Measurements from ENCODE around the gene P2RX3.

Gene P2RX3

DNA sequence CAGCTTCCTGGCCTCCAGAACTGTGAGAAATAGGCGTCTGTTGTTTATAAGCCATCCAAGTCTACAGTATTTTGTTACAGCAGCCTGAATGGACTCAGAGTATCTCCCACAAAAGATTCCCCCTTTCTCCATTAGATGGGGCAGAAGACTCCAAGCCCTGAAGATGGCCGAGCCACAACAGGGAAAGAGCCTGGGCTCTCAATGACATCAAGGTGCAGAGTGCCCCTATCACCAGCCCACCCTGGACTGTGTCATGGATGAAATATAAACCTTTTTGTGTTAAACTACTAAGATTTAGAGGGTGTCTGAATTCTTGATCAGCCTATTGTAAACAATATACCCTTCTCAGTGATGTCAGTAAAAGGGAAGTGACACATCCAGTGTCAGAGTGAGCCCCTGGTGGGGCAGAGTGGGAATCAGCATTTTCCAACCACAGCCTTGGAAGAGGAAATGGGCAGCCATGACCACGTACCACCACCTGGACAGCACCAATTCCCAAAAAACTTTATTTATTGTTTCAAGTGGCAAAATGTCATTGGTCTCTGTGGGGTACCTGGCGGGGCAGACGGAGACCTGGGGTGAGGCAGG lies 38.9 kb upstream of the P2RX3 start:
- no peak for DNase-seq (ENCODE audit: low read depth)
- TF ChIP-seq, protein P1, sequence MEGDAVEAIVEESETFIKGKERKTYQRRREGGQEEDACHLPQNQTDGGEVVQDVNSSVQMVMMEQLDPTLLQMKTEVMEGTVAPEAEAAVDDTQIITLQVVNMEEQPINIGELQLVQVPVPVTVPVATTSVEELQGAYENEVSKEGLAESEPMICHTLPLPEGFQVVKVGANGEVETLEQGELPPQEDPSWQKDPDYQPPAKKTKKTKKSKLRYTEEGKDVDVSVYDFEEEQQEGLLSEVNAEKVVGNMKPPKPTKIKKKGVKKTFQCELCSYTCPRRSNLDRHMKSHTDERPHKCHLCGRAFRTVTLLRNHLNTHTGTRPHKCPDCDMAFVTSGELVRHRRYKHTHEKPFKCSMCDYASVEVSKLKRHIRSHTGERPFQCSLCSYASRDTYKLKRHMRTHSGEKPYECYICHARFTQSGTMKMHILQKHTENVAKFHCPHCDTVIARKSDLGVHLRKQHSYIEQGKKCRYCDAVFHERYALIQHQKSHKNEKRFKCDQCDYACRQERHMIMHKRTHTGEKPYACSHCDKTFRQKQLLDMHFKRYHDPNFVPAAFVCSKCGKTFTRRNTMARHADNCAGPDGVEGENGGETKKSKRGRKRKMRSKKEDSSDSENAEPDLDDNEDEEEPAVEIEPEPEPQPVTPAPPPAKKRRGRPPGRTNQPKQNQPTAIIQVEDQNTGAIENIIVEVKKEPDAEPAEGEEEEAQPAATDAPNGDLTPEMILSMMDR (IDR thresholded peaks at IDR 0.05; ENCODE audit: control insufficient read depth, insufficient read depth, low read depth, low read length, missing control alignments), result no peak
- H3K4me3 ChIP-seq (ENCODE audit: control insufficient read depth, low read depth, low read length), result no peak overlapping the region

DNA sequence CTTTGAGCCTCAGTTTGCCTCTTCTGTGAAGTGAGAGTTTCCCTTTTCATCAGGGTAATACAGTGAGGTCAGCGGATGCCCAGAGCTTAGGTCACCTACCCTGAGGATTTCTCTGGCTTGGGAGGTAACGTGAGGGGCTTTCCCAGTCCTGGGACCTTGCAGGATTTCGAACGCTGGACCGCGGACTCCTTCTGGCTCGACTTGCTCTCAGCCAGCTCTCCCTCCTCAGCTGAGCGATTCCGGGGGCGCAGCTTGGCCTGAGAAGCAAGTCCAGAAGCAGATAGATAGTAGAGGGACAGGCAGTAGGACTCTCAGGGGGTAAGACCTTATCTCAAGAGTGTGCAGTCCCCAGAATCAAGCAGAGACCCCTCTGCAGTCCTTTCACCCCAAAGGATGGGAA lies 37.4 kb upstream of the P2RX3 start:
- H3K4me3 ChIP-seq (ENCODE audit: control insufficient read depth, low read depth, low read length), result no peak overlapping the region
- TF ChIP-seq, protein P1 (IDR thresholded peaks at IDR 0.05; ENCODE audit: control insufficient read depth, insufficient read depth, low read depth, low read length, missing control alignments), result no peak
- no peak for DNase-seq (ENCODE audit: low read depth)

DNA sequence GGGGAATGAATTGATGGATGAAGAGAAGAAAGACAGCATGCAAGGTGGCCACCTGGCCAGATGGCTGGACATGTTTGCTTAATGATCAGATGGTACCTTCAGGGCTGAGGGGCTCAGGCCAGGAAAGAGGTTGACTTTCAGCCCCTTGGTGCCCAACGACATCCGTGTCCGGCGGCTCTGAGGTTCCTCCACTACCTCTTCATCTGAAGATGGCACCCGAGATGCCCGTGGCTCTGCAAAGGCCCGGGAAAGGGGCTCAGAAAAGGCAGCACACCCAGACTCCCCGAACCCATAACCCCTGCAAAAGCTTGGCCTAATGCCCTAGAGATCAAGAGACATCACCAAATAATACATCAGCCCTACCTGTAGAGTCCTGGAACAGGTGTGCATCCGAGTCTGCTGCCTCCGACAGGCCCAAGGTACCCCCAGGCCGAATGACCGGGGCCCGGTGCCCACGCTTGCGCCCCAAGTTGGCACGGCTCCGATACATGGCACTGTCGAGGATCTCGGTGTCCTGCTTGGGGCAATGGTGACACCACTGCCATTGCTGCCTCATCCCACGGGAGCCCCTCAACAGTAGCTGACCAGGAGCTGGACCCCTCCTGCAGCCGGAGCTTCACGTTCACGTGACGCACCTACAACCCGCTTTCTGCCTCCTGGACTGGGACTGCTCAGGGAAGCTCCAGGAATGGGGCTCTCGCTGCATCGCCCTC lies 36.3 kb upstream of the P2RX3 start:
- DNase-seq (ENCODE audit: low read depth), result no peak
- no peak overlapping the region for H3K4me3 ChIP-seq (ENCODE audit: control insufficient read depth, low read depth, low read length)
- TF ChIP-seq, protein P1 (IDR thresholded peaks at IDR 0.05; ENCODE audit: control insufficient read depth, insufficient read depth, low read depth, low read length, missing control alignments), result no peak

DNA sequence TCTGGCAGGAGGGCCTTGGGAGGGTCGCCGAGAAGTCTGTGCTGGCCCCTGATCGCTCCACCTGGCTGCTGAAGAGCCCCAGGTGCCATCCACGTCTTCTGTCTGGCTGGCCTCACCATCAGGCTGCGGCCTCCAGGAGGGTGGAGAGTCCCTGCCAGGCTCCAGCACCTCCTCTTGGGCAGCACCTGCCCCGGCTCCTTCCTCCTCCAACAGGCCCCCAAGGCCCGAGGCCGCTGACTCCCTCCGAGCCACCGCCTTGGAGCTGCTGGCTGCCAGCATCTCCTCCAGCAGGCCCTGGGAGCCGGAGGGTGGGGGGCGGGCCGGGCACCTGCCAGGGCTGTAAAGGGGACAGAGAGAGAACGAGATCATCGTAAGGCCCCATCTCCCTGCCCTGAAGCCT lies 35.7 kb upstream of the P2RX3 start:
- TF ChIP-seq, protein P1 (IDR thresholded peaks at IDR 0.05; ENCODE audit: control insufficient read depth, insufficient read depth, low read depth, low read length, missing control alignments), result no peak
- DNase-seq (ENCODE audit: low read depth), result no peak
- no peak overlapping the region for H3K4me3 ChIP-seq (ENCODE audit: control insufficient read depth, low read depth, low read length)

DNA sequence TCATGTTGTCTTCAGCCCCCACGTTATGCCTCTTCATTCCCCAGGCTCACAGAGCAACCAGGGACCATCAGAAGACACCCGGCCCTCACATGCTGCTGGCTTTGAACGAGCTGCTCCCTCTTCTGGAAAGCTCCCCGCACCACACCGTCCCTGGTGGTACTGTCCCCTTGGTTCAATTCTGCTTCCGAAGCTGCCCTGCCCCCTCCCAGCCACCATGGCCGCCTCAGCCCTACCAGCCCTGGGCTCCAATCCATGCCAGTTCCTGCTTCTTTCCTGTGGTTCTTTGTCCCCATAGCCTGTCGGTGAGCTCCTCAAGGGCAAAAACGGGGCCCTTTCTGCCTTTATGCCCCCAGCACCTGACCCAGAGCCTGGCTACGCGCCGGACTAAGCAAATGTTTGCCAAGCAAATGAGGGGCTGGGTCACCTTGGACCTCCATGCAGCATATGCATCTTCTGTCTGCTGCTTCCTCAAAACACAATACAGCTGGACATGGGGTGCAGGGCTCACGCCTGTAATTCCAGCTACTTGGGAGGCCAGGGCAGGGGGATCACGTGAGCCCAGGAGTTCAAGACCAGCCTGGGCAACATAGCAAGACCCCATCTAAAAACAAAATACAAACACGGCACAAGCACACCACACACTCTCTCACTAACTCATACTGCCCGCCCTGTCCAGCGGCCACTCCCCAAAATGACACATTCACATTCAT lies 34.7 kb upstream of the P2RX3 start:
- H3K4me3 ChIP-seq (ENCODE audit: control insufficient read depth, low read depth, low read length), result no peak overlapping the region
- TF ChIP-seq, protein P1 (IDR thresholded peaks at IDR 0.05; ENCODE audit: control insufficient read depth, insufficient read depth, low read depth, low read length, missing control alignments), result no peak
- no peak for DNase-seq (ENCODE audit: low read depth)

DNA sequence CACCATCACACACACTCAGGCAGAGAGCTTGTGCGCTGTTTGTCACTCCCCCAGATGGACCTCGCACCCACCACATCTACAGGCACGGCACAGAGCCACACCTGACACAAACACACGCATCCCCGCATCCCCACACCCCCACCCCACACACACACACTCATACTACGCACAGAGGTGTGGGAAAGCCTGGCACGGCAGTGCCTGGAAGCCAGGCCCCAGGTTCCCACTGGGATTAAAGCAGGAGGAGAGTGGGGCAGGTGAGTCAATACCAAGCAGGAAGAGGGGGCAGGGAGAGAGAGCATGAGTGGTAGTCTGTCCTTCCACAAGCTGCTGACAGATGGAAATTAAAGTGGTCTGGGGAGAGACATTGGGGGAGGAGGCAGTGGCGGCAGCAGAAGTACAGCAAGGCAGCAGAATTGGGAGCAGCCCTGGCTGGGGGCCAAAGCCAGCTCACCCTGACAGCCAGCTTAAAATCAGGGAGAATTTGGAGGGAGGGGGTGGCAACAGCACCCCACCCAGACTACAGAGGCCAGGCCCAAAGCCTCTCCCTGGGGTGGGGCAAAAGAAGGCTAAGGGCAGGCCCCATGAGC lies 34.1 kb upstream of the P2RX3 start:
- H3K4me3 ChIP-seq (ENCODE audit: control insufficient read depth, low read depth, low read length), result no peak overlapping the region
- DNase-seq (ENCODE audit: low read depth), result no peak
- TF ChIP-seq, protein P1 (IDR thresholded peaks at IDR 0.05; ENCODE audit: control insufficient read depth, insufficient read depth, low read depth, low read length, missing control alignments), result no peak

Measured in AG09309 (cell line).